IPS DF 6.9 (cell line): ENCODE results near the gene TRIM45.

ENCODE experiments used
- DNase-seq: peaks from one replicate; pipeline ENCODE4 v3.0.0-alpha.2; 2013; ENCODE audit warnings: low read depth, low spot score
- H3K27ac ChIP-seq: one replicate; pipeline ENCODE4 v1.5.1; 2013; ENCODE audit warnings: low read length, control low read depth
- H3K27me3 ChIP-seq: 2 replicates; pipeline ENCODE4 v1.6.1; 2013; ENCODE audit warnings: mild to moderate bottlenecking, low read length; ENCODE audit not compliant: control insufficient read depth, insufficient read depth
- H3K36me3 ChIP-seq: 2 replicates; pipeline ENCODE4 v1.6.1; 2013; ENCODE audit warnings: low read length; ENCODE audit not compliant: control insufficient read depth, insufficient read depth
- H3K4me1 ChIP-seq: 2 replicates; pipeline ENCODE4 v1.6.1; 2013; ENCODE audit warnings: low read length; ENCODE audit not compliant: control insufficient read depth, insufficient read depth
- H3K4me3 ChIP-seq: 2 replicates; pipeline ENCODE4 v1.5.1; 2013; ENCODE audit warnings: mild to moderate bottlenecking, low read length
- H3K9me3 ChIP-seq: 2 replicates; pipeline ENCODE4 v1.6.1; 2013; ENCODE audit warnings: low read length, inconsistent platforms; ENCODE audit not compliant: control insufficient read depth, insufficient read depth
- WGBS: extraction: QIAGEN DNeasy Blood & Tissue Kit; methylation state at CpG from one replicate; pipeline ENCODE4 v1.1.7; 2013; ENCODE audit warnings: mixed read lengths, missing lambda C conversion rate; ENCODE audit not compliant: insufficient read length, insufficient coverage; 5-methylcytosine and 5-hydroxymethylcytosine counted together

The TRIM45 gene

GRCh38 chr1:117087686-117088085 lies 33.9 kb downstream of the TRIM45 start:
- Histone ChIP-seq H3K9me3 (no peaks in the 10 kb centered on the region), H3K4me1 (no peaks in the 10 kb centered on the region), H3K4me3 (no peak overlapping the region), H3K36me3 (peaks cover 3% of the 10 kb centered on the region; the same call in 1 of the 2 replicates), H3K27ac (no peak overlapping the region), H3K27me3 (no peaks in the 10 kb centered on the region)
- DNase-seq = no peak
- no CpG with 5 or more reads among the region's 6 CpGs for WGBS

- Histone ChIP-seq H3K36me3 (peaks cover 3% of the 10 kb centered on the region; the same call in 1 of the 2 replicates), H3K27me3 (no peaks in the 10 kb centered on the region), H3K27ac (no peak overlapping the region), H3K4me3 (no peak overlapping the region), H3K4me1 (no peaks in the 10 kb centered on the region), H3K9me3 (no peaks in the 10 kb centered on the region)
- no peak for DNase-seq
- no CpG with 5 or more reads among the region's 6 CpGs for WGBS
Observed at GRCh38 chr1:117084231-117084630, 37.3 kb downstream of the TRIM45 start.

- Histone ChIP-seq H3K4me3 (no peak overlapping the region), H3K36me3 (peaks cover 24% of the 10 kb centered on the region; the same call in 1 of the 2 replicates), H3K9me3 (no peaks in the 10 kb centered on the region), H3K27me3 (no peaks in the 10 kb centered on the region), H3K4me1 (no peaks in the 10 kb centered on the region), H3K27ac (no peak overlapping the region)
- no peak for DNase-seq
- WGBS = no CpG with 5 or more reads among the region's 6 CpGs
Observed at GRCh38 chr1:117079737-117080136, 41.8 kb downstream of the TRIM45 start.

DNA sequence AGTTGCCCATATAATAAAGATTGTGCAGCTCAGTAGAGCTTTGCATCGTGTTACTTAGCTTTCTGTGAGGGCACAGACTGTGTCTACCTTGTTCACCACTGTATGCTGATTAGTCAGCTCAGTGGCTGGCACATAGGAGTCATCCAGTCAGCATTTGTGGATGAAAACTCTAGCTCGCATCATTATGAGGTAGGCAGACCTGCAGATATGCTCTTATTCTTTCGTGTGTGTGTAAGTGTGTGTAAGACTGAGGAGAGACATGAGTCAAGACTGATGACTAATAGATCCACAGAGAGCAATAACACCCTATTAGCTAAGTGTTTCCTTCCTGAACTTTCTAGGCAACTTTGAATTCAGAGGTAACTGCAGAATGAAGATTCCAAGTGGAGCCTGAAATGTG lies 44.3 kb downstream of the TRIM45 start:
- Histone ChIP-seq H3K36me3 (peaks cover 24% of the 10 kb centered on the region; the same call in 1 of the 2 replicates), H3K4me3 (no peak overlapping the region), H3K9me3 (no peaks in the 10 kb centered on the region), H3K27me3 (no peaks in the 10 kb centered on the region), H3K27ac (no peak overlapping the region), H3K4me1 (no peaks in the 10 kb centered on the region)
- no CpG with 5 or more reads among the region's 3 CpGs for WGBS
- no peak for DNase-seq

DNA sequence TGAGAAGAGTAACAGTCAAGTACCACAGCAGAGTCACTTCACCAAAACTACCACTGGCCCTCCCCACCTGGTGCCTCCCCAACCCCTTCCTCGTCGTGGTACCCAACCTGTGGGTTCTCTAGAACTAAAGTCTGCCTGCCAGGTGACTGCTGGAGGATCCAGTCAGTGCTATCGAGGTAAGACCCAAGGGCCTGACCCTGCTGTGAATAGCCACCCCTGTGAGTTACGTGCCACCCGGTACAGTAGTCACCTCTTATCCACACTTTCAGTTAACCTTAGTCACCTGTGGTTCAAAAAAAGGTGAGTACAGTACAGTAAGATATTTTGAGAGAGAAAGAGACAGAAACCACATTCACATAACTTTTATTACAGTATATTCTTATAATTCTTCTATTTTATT lies 44.9 kb downstream of the TRIM45 start:
- DNase-seq = no peak
- Histone ChIP-seq H3K27ac (no peak overlapping the region), H3K9me3 (no peaks in the 10 kb centered on the region), H3K4me3 (no peak overlapping the region), H3K27me3 (no peaks in the 10 kb centered on the region), H3K4me1 (no peaks in the 10 kb centered on the region), H3K36me3 (peaks cover 24% of the 10 kb centered on the region; the same call in 1 of the 2 replicates)
- no CpG with 5 or more reads among the region's 5 CpGs for WGBS

DNA sequence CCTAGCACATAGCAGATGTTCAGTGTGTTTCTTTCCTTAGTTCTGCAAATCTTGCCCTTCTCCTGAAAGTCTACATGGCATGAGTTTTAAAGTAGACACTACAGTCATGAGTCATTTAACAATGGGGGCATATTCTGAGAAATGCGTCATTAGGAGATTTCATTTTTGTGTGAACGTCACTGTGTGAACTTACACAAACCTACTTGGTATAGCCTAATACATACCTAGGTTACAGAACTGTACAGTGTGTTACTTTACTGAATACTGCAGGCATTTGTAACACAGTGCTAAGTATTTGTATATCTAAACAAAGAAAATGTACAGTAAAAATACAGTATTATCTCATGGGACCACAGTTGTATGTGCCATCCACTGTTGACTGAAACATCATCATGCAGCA lies 51.4 kb downstream of the TRIM45 start:
- no peaks in the 10 kb centered on the region for H3K4me1 ChIP-seq
- H3K27ac ChIP-seq = no peak overlapping the region
- no peaks in the 10 kb centered on the region for H3K27me3 ChIP-seq
- H3K36me3 ChIP-seq = peaks cover 15% of the 10 kb centered on the region; the same call in 1 of the 2 replicates
- no peak for DNase-seq
- H3K4me3 ChIP-seq = no peak overlapping the region
- H3K9me3 ChIP-seq = no peaks in the 10 kb centered on the region
- no CpG with 5 or more reads among the region's 2 CpGs for WGBS

DNA sequence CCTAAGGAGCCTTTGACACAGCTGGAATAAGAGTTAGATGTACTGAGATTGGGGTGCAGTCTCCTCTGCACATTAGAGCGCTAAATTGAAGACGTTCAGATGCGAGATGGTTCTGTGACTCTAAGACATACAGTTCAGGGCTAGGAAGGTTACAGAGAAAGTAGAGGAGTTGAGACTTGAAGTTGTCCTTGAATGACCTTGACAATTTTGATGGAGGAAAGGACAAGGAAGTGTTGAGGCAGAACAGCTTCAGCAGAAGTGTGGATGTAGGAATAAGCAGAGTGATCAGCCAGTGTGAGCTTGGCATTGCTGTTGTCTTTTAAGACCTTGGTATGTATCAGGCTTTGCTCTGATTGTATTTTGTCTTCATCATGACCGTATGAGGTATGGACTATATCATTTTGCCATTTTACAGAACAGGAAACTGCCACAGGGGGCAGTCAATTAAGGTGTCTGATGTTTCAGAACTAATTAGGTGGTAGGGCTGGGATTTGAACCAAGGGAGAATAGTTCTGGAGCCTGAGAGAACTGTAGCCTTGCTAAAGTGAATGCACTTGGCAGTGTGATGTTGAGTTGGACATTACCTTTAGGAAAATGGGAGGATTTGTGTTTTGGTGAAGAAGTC lies 52.2 kb downstream of the TRIM45 start:
- H3K4me3 ChIP-seq = no peak overlapping the region
- H3K4me1 ChIP-seq = no peaks in the 10 kb centered on the region
- WGBS = no CpG with 5 or more reads among the region's 4 CpGs
- peaks cover 11% of the 10 kb centered on the region; the same call in 1 of the 2 replicates for H3K36me3 ChIP-seq
- no peaks in the 10 kb centered on the region for H3K9me3 ChIP-seq
- DNase-seq = no peak
- no peak overlapping the region for H3K27ac ChIP-seq
- H3K27me3 ChIP-seq = no peaks in the 10 kb centered on the region

DNA sequence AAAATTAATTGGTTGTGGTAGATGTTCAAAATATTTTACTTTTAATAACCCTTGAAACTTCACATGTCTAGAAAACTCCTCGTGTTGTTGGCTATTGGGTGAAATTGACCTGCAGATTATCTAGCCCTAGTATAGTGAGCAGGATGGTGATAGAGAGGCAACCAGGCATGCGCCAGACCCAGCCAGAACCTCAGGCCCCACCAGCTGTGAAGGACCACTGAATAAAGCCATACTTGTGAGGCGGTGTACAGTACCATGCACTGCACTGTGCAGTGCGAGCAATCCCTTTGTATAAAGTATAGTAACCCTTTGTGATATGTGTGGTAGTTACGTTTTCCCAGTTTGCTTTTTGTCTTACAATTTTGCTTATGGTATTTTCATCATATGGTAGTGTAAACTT lies 53.0 kb downstream of the TRIM45 start:
- H3K36me3 ChIP-seq = peaks cover 11% of the 10 kb centered on the region; the same call in 1 of the 2 replicates
- H3K27me3 ChIP-seq = no peaks in the 10 kb centered on the region
- no peak overlapping the region for H3K4me3 ChIP-seq
- H3K4me1 ChIP-seq = no peaks in the 10 kb centered on the region
- WGBS = no CpG with 5 or more reads among the region's 5 CpGs
- no peak overlapping the region for H3K27ac ChIP-seq
- H3K9me3 ChIP-seq = no peaks in the 10 kb centered on the region
- DNase-seq = no peak

GRCh38 chr1:117067533-117068370 lies 53.8 kb downstream of the TRIM45 start:
- no peaks in the 10 kb centered on the region for H3K27me3 ChIP-seq
- no peak overlapping the region for H3K4me3 ChIP-seq
- H3K9me3 ChIP-seq = no peaks in the 10 kb centered on the region
- DNase-seq = no peak
- WGBS = no CpG with 5 or more reads among the region's 6 CpGs
- no peak overlapping the region for H3K27ac ChIP-seq
- no peaks in the 10 kb centered on the region for H3K4me1 ChIP-seq
- H3K36me3 ChIP-seq = peaks cover 11% of the 10 kb centered on the region; the same call in 1 of the 2 replicates

DNA sequence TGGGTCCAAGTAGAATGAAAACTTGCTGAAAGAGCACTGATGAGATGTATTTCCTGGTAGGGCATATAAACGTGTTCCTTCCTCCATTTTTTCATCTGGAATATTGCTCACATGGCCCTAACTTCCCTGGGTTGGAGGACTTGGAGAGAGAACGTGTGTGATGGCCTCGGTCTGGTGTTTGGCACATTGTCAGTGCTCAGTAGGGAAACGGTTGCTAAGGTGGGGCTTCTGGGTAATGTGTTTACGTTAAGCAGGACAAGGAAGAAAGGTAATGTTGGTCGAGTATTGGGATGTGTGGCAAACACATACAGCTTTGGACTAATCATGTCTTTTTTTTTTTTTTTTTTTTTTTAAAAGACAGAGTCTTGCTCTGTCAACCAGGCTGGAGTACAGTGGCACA lies 55.2 kb downstream of the TRIM45 start:
- no peak overlapping the region for H3K27ac ChIP-seq
- no peaks in the 10 kb centered on the region for H3K27me3 ChIP-seq
- DNase-seq = no peak
- no peak overlapping the region for H3K4me3 ChIP-seq
- H3K9me3 ChIP-seq = no peaks in the 10 kb centered on the region
- no peaks in the 10 kb centered on the region for H3K4me1 ChIP-seq
- WGBS = 100% methylated on average over 3 of the region's 6 CpGs
- peaks cover 11% of the 10 kb centered on the region; the same call in 1 of the 2 replicates for H3K36me3 ChIP-seq
